Nephron progenitor cell (in vitro differentiated cells): ENCODE results near the gene ANK2.

Experiments
- DNase-seq: peaks from one replicate; pipeline ENCODE4 v3.0.0; 2021
- H3K27ac Mint-ChIP-seq: 2 replicates; pipeline ENCODE4 v1.8.0; 2021; ENCODE audit warnings: mild to moderate bottlenecking, moderate library complexity, mixed read lengths
- H3K27me3 Mint-ChIP-seq: 2 replicates; pipeline ENCODE4 v1.8.0; 2021; ENCODE audit warnings: mild to moderate bottlenecking, low read depth, mixed read lengths; ENCODE audit not compliant: poor library complexity
- H3K36me3 Mint-ChIP-seq: 2 replicates; pipeline ENCODE4 v1.8.0; 2021; ENCODE audit warnings: low read depth, mixed read lengths
- H3K4me1 Mint-ChIP-seq: 2 replicates; pipeline ENCODE4 v1.8.0; 2021; ENCODE audit warnings: mixed read lengths
- H3K4me3 Mint-ChIP-seq: 2 replicates; pipeline ENCODE4 v1.8.0; 2021; ENCODE audit warnings: mild to moderate bottlenecking, moderate library complexity, mixed read lengths
- H3K9me3 Mint-ChIP-seq: 2 replicates; pipeline ENCODE4 v1.8.0; 2021; ENCODE audit warnings: mild to moderate bottlenecking, moderate library complexity, mixed read lengths
- CTCF ChIP-seq: fragments of 200-600 bp; sonication (generic); IDR thresholded peaks from 2 replicates; pipeline ENCODE4 v1.5.0; 2021; ENCODE audit warnings: antibody characterized with exemption

The ANK2 gene

GRCh38 chr4:113008135-113008534, 41.3 kb upstream of the ANK2 start:
- Mint-ChIP-seq H3K4me3 (no peak overlapping the region), H3K27ac (no peak overlapping the region), H3K27me3 (no peaks in the 10 kb centered on the region), H3K9me3 (no peaks in the 10 kb centered on the region), H3K4me1 (peaks cover 7% of the 10 kb centered on the region), H3K36me3 (no peaks in the 10 kb centered on the region)
- TF ChIP-seq CTCF, result no peak
- no peak for DNase-seq

- Mint-ChIP-seq H3K4me1 (peaks cover 7% of the 10 kb centered on the region), H3K27me3 (no peaks in the 10 kb centered on the region), H3K9me3 (no peaks in the 10 kb centered on the region), H3K4me3 (no peak overlapping the region), H3K27ac (no peak overlapping the region), H3K36me3 (no peaks in the 10 kb centered on the region)
- no peak for DNase-seq
- no peak for TF ChIP-seq CTCF
These were observed 40.7 kb upstream of the ANK2 start for GRCh38 chr4:113008716-113009115.

GRCh38 chr4:113009461-113009860, 40.0 kb upstream of the ANK2 start:
- H3K4me1 Mint-ChIP-seq, result peaks cover 7% of the 10 kb centered on the region

GRCh38 chr4:113012122-113012725, 37.2 kb upstream of the ANK2 start:
- H3K36me3 Mint-ChIP-seq, result no peaks in the 10 kb centered on the region
- H3K4me3 Mint-ChIP-seq, result no peak overlapping the region
- H3K9me3 Mint-ChIP-seq, result no peaks in the 10 kb centered on the region
- H3K4me1 Mint-ChIP-seq, result peaks cover 7% of the 10 kb centered on the region
- no peak overlapping the region for H3K27ac Mint-ChIP-seq
- H3K27me3 Mint-ChIP-seq, result no peaks in the 10 kb centered on the region
- DNase-seq, result no peak
- no peak for TF ChIP-seq CTCF

More at GRCh38 chr4:113009461-113009860, 40.0 kb upstream of the ANK2 start:
- H3K9me3 Mint-ChIP-seq, result no peaks in the 10 kb centered on the region
- H3K27ac Mint-ChIP-seq, result no peak overlapping the region
- no peaks in the 10 kb centered on the region for H3K27me3 Mint-ChIP-seq
- DNase-seq, result no peak
- no peak overlapping the region for H3K4me3 Mint-ChIP-seq
- TF ChIP-seq CTCF, result no peak
- H3K36me3 Mint-ChIP-seq, result no peaks in the 10 kb centered on the region

- no peaks in the 10 kb centered on the region for H3K36me3 Mint-ChIP-seq
- peaks cover 7% of the 10 kb centered on the region for H3K4me1 Mint-ChIP-seq
- H3K27me3 Mint-ChIP-seq, result no peaks in the 10 kb centered on the region
- H3K9me3 Mint-ChIP-seq, result no peaks in the 10 kb centered on the region
- no peak for DNase-seq
- TF ChIP-seq CTCF, result no peak
- no peak overlapping the region for H3K27ac Mint-ChIP-seq
- no peak overlapping the region for H3K4me3 Mint-ChIP-seq
These were observed 36.7 kb upstream of the ANK2 start for GRCh38 chr4:113012786-113013185.

GRCh38 chr4:113013751-113014150, 35.7 kb upstream of the ANK2 start:
- no peaks in the 10 kb centered on the region for H3K9me3 Mint-ChIP-seq
- H3K4me3 Mint-ChIP-seq, result no peak overlapping the region
- no peak for DNase-seq
- H3K27me3 Mint-ChIP-seq, result no peaks in the 10 kb centered on the region
- TF ChIP-seq CTCF, result no peak
- H3K27ac Mint-ChIP-seq, result no peak overlapping the region
- H3K36me3 Mint-ChIP-seq, result no peaks in the 10 kb centered on the region
- peaks cover 7% of the 10 kb centered on the region for H3K4me1 Mint-ChIP-seq
